A673 (cell line): ENCODE measurements around the gene BRD2.

Source experiments
- CTCF ChIP-seq: fragments of 300-800, 200-600 bp; sonication (generic); conservative IDR thresholded peaks from 2 replicates; pipeline ENCODE4 v1.5.1; 2017; ENCODE audit warnings: low read depth, mild to moderate bottlenecking, antibody characterized with exemption, low read length, moderate library complexity, mixed read lengths
- EZH2 ChIP-seq: fragments of 200-600 bp; sonication (generic); IDR thresholded peaks from 2 replicates; pipeline ENCODE4 v1.6.1; 2017; ENCODE audit warnings: borderline replicate concordance, low read depth, mild to moderate bottlenecking, mixed read lengths, antibody characterized with exemption, low read length; ENCODE audit not compliant: poor library complexity, severe bottlenecking

GRCh38 chr6:32946893-32947292, 21.5 kb upstream of the BRD2 start:
- TF ChIP-seq EZH2 (no peak), CTCF (no peak)
